Aorta (tissue), 5 donors: ENCODE measurements around the gene C16orf46. TPM values are rescaled to one million over a fixed set of nuclear protein-coding genes. Genes with fewer than 3 reads are reported as not detected.

ENCODE experiments used
- ATAC-seq: fragments of 200-7000 bp; cut with Tn5 transposase; one replicate; pipeline ENCODE4 v1.9.1; 2022; ENCODE audit warnings: moderate library complexity; ENCODE audit not compliant: low FRiP score
- DNase-seq, 2 donors: peaks; one replicate each; pipeline ENCODE4 v3.0.0-alpha.2; 2020
- H3K27ac ChIP-seq, 2 donors: one replicate each; pipeline ENCODE4 v1.5.1; 2013; ENCODE audit warnings: low read length in 2 of 2, mild to moderate bottlenecking in 2 of 2, moderate library complexity in 2 of 2, control low read depth in 1 of 2, inconsistent platforms in 1 of 2, low read depth in 1 of 2
- H3K27me3 ChIP-seq, 2 donors: one replicate each; pipeline ENCODE4 v1.6.1; 2013; ENCODE audit warnings: control low read depth in 1 of 2, low read length in 1 of 2, mild to moderate bottlenecking in 1 of 2, moderate library complexity in 1 of 2; ENCODE audit not compliant: insufficient read depth in 2 of 2, control insufficient read depth in 1 of 2
- H3K36me3 ChIP-seq, 2 donors: one replicate each; pipeline ENCODE4 v1.6.1; 2013; ENCODE audit warnings: control low read depth in 1 of 2, low read length in 1 of 2, mild to moderate bottlenecking in 1 of 2; ENCODE audit not compliant: insufficient read depth in 2 of 2, control insufficient read depth in 1 of 2
- H3K4me1 ChIP-seq, 2 donors: one replicate each; pipeline ENCODE4 v1.6.1; 2013; ENCODE audit warnings: low read length in 2 of 2, control low read depth in 1 of 2, mild to moderate bottlenecking in 1 of 2, moderate library complexity in 1 of 2; ENCODE audit not compliant: insufficient read depth in 2 of 2, control insufficient read depth in 1 of 2
- H3K4me3 ChIP-seq, 2 donors: one replicate each; pipeline ENCODE4 v1.5.1; 2013; ENCODE audit warnings: low read length in 2 of 2, control low read depth in 1 of 2, mild to moderate bottlenecking in 1 of 2
- H3K9me3 ChIP-seq: one replicate; pipeline ENCODE4 v1.6.1; 2013; ENCODE audit warnings: mild to moderate bottlenecking, low read length; ENCODE audit not compliant: control insufficient read depth
- whole genome bisulfite sequencing, 2 donors: extraction: QIAGEN DNeasy Blood & Tissue Kit; methylation state at CpG; one replicate each; pipeline ENCODE4 v1.1.7; 2013; 5-methylcytosine and 5-hydroxymethylcytosine counted together
- intact Hi-C, 2 donors: fragments of 100-400 bp; cut with DNase I; formaldehyde crosslinking; loops; one replicate each; pipeline versions ENCODE4 v1.14.2 to v1.15.0; 2022
- polyA plus RNA-seq, 2 donors: library from polyadenylated mRNA; stranded (reverse); fragments of 200-250 nt; gene quantifications; one replicate each; pipeline ENCODE4 v1.2.3, GENCODE V29; 2013
- total RNA-seq, 2 donors: library from RNA; stranded (reverse); fragmentation: NEBNext Ultra II Directional; extraction: Animal tissue kit (Norgen Biotek cat#: 25700); gene quantifications; one replicate each; pipeline ENCODE4 v1.2.1, GENCODE V29; 2021
- donor health status: healthy with polysubstance abuse.
- donor health status: Bipolar disorder and iron deficiency.
- donor health status: DM: no; HTN: no; CAD: no.
- donor health status: DM: no; HTN: no; CAD: no.
- donor health status: DM: yes; HTN: yes; CAD: no.

The C16orf46 gene
- total and polyA plus RNA-seq, 4 donors = 0.24 to 0.49 (median 0.35) TPM

- intact Hi-C loops = no loop called here
- ATAC-seq (no peak), DNase-seq (no peak)
- Histone ChIP-seq H3K27ac (no peak overlapping the region), H3K9me3 (no peaks in the 10 kb centered on the region), H3K4me3 (no peak overlapping the region), H3K27me3 (no peaks in the 10 kb centered on the region), H3K4me1 (no peaks in the 10 kb centered on the region), H3K36me3 (no peaks in the 10 kb centered on the region)
- WGBS, 2 donors = 91 to 92% methylated on average over 3 of the region's 3 CpGs
Observed at GRCh38 chr16:81012974-81013373, 64.1 kb downstream of the C16orf46 start.

Other genes with a start within 250 kb of the C16orf46 start
- gene CMC2, start 70.4 kb downstream of the C16orf46 start, total RNA-seq = 10 to 100 TPM; 33.0 to 33.2 TPM
- 100 to 1,000 TPM in 1 of 2 donors, 10 to 100 TPM in 1; 31.3 to 108 TPM for gene CMC2, start 70.4 kb downstream of the C16orf46 start, polyA plus RNA-seq
- 1 to 10 TPM; 4.4 to 5.3 TPM for gene CENPN, start 70.0 kb downstream of the C16orf46 start, total RNA-seq
- 1 to 10 TPM; 5.5 to 7.0 TPM for gene CENPN, start 70.0 kb downstream of the C16orf46 start, polyA plus RNA-seq
- 10 to 100 TPM; 26.1 to 29.1 TPM for gene ATMIN, start 41.4 kb downstream of the C16orf46 start, total RNA-seq
- gene ATMIN, start 41.4 kb downstream of the C16orf46 start, polyA plus RNA-seq = 10 to 100 TPM in 1 of 2 donors, 1 to 10 TPM in 1; 9.4 to 10.4 TPM
- gene GCSH, start 19.2 kb upstream of the C16orf46 start, total RNA-seq = 10 to 100 TPM; 14.7 to 18.1 TPM
- gene GCSH, start 19.2 kb upstream of the C16orf46 start, polyA plus RNA-seq = 10 to 100 TPM; 19.9 to 35.7 TPM
- not detected for gene BCO1, start 161.5 kb upstream of the C16orf46 start, total RNA-seq
- 1 to 10 TPM in 1 of 2 donors, not detected in 1; 3.5 TPM for gene BCO1, start 161.5 kb upstream of the C16orf46 start, polyA plus RNA-seq
- gene GAN, start 237.7 kb upstream of the C16orf46 start, total RNA-seq = 10 to 100 TPM; 11.5 to 11.9 TPM
- 1 to 10 TPM in 1 of 2 donors, under 1 TPM in 1; 0.87 to 1.5 TPM for gene GAN, start 237.7 kb upstream of the C16orf46 start, polyA plus RNA-seq